ENCODE measurements around the gene NPSR1. TPM values are rescaled to one million over a fixed set of nuclear protein-coding genes. Genes with fewer than 3 reads are reported as not detected.

NPSR1 gene
- total RNA-seq, 1 experiment from 2014 or later: not detected

- Histone ChIP-seq H3K79me2 (ENCODE audit: insufficient read depth, low read length) (no peaks in the 10 kb centered on the region), H4K91ac (ENCODE audit: insufficient read length, low read depth, low read length) (no peak overlapping the region)
These were observed 192.7 kb downstream of the NPSR1 start for GRCh38 chr7:34850681-34851080.

More at GRCh38 chr7:34850681-34851080, 192.7 kb downstream of the NPSR1 start:
- H3K56ac ChIP-seq (ENCODE audit: insufficient read length, low read depth, low read length): no peak overlapping the region
- no peaks in the 10 kb centered on the region for H3K23me2 ChIP-seq (ENCODE audit: insufficient read length, low read depth, low read length, poor library complexity, severe bottlenecking)
- TF ChIP-seq CTCF (conservative IDR thresholded peaks at IDR 0.05): no peak
- H3K27ac ChIP-seq (ENCODE audit: insufficient read length, low read depth, low read length): no peak overlapping the region
- Mint-ChIP-seq H3K9me3 (no peaks in the 10 kb centered on the region; a peak in 1 of 5 replicates), H3K27me3 (ENCODE audit: low read depth) (no peaks in the 10 kb centered on the region), H3K4me3 (no peak overlapping the region), H3K4me1 (peaks cover 8 to 12% of the 10 kb centered on the region in 2 experiments), H3K27ac (no peak overlapping the region; a peak in 1 of 7 replicates), H3K36me3 (ENCODE audit: insufficient read depth in 1 of 3, low read depth in 3 of 3) (no peaks in the 10 kb centered on the region; a peak in 1 of 7 replicates)
- H3K4me1 ChIP-seq (ENCODE audit: insufficient read depth, low read length): no peaks in the 10 kb centered on the region; the same call in 1 of the 2 replicates
- no peak overlapping the region for H3T11ph ChIP-seq (ENCODE audit: low read length)
- H3K18ac ChIP-seq (ENCODE audit: insufficient read length, low read depth, low read length): no peak overlapping the region
- no peak overlapping the region for H2AK5ac ChIP-seq (ENCODE audit: insufficient read length, low read length)
- no peak overlapping the region for H3K4ac ChIP-seq (ENCODE audit: low read depth, low read length)
- H4K5ac ChIP-seq (ENCODE audit: insufficient read length, low read depth, low read length): no peak overlapping the region
- no peak overlapping the region for H2AFZ ChIP-seq (ENCODE audit: low read length)
- no CpG with 5 or more reads among the region's 8 CpGs for WGBS (ENCODE audit: extremely low coverage, insufficient read length, low lambda C conversion rate)
- H3K79me1 ChIP-seq (ENCODE audit: insufficient read depth, low read depth, low read length, poor library complexity, severe bottlenecking): no peaks in the 10 kb centered on the region
- H4K20me1 ChIP-seq (ENCODE audit: control insufficient read depth, insufficient read depth, insufficient read length): no peaks in the 10 kb centered on the region
- no peak overlapping the region for H3K4me2 ChIP-seq (ENCODE audit: insufficient read depth, insufficient read length, low read length)
- H4K8ac ChIP-seq (replicated peaks; ENCODE audit: insufficient read length, low read depth, low read length): no peak overlapping the region
- no peaks in the 10 kb centered on the region for H3K27me3 ChIP-seq (ENCODE audit: insufficient read depth, low read length)
- no peak overlapping the region for H3K9ac ChIP-seq (ENCODE audit: extremely low read depth, insufficient read length, low read length)
- no peak for DNase-seq
- no peak overlapping the region for H2BK20ac ChIP-seq (ENCODE audit: low read depth, low read length, poor library complexity, severe bottlenecking)
- no peak overlapping the region for H2BK12ac ChIP-seq (ENCODE audit: insufficient read length, low read depth, low read length)
- H3K23ac ChIP-seq (ENCODE audit: insufficient read length, low read depth, low read length): no peak overlapping the region
- H2BK5ac ChIP-seq (ENCODE audit: insufficient read length, low read length): no peak overlapping the region
- H2BK15ac ChIP-seq (ENCODE audit: low read depth, low read length): no peak overlapping the region
- H2BK120ac ChIP-seq (ENCODE audit: low read depth, low read length, poor library complexity, severe bottlenecking): no peak overlapping the region
- no peak overlapping the region for H3K14ac ChIP-seq (ENCODE audit: insufficient read depth, low read length)
- H3K9me3 ChIP-seq (ENCODE audit: control insufficient read depth, low read depth, low read length): no peaks in the 10 kb centered on the region
